Activated CD4-positive, alpha-beta T cell treated with anti-CD3 and anti-CD28 coated beads for 48 hours (primary cell): Measurements from ENCODE around the gene INTS7.
"Not testable (repeated sequence)": the region's sequence is repeated elsewhere in the genome, so short reads cannot be mapped to it uniquely, and the experiment has no call there.

Source experiments
- DNase-seq: peaks from one replicate; pipeline ENCODE4 v3.0.0-alpha.2; 2020

INTS7 gene

DNA sequence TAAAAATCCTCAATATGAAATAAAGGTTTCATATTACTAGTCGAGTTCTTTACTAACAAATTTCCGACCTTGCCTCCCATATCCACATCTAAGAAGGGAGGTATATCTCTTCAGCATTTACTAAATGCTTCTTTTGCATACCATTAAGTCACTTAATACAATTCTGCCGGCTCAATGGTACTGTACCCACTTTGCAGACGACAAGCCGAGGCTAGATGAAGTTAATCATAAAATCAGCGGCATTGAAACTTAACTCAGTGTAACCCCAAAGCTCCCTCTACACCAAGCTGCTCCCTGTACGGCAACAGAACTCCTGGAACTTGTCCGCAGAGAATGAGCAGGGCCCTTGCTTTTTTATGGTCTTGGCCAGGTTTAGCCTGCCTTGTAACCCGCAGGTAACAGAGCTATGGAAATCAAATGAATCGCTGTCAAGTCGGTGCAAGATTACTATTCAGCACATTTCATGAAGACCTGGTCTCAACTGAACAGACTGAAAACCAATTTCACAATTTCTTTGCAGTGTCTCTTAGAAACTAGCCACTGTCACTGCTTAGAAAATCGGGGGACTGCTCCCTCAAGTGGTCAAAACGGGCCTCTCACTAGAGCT is 738 bp downstream of the INTS7 start:
- peak; percentile 11 for DNase-seq

DNA sequence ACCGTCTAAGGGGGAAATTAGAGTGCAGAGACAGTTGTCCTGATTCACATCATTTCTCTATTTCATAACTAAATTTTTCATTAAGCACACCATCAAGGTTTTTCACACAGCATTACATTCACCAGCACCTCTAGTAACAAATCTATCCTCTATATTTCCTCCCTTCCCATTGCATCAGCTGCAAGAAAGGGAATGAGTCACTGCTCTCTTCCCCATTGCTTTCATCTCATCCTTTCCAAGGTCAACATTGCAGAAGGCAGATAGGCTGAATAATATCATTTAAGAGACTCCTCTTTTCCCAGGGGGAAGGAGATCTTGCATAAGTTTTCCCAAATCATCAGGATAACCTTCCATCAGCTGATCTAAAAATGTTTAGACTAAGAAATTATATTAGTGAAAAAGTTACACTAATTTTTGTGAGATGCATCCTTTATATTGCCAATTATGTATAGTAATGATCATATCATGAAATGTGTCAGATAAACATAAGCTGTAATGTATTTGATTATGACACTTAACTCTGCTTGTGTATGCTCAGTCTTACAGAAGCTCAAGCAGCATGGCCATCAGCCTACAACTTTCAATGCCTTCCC is 4.3 kb downstream of the INTS7 start:
- no peak for DNase-seq

DNA sequence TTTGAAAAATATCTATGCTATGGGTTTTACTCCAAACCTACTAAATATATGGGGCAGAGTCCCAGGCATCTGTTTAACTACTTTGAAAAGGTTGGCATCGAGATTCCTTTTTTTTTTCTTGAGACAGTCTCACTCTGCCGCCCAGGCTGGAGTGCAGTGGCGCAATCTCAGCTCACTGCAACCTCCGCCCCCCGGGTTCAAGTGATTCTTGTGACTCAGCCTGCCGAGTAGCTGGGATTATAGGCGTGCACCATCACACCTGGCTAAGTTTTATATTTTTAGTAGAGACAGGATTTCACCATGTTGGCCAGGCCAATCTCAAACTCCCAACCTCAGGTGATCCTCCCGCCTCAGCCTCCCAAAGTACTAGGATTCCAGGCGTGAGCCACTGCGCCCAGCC is 7.6 kb downstream of the INTS7 start:
- not testable (repeated sequence) for DNase-seq

DNA sequence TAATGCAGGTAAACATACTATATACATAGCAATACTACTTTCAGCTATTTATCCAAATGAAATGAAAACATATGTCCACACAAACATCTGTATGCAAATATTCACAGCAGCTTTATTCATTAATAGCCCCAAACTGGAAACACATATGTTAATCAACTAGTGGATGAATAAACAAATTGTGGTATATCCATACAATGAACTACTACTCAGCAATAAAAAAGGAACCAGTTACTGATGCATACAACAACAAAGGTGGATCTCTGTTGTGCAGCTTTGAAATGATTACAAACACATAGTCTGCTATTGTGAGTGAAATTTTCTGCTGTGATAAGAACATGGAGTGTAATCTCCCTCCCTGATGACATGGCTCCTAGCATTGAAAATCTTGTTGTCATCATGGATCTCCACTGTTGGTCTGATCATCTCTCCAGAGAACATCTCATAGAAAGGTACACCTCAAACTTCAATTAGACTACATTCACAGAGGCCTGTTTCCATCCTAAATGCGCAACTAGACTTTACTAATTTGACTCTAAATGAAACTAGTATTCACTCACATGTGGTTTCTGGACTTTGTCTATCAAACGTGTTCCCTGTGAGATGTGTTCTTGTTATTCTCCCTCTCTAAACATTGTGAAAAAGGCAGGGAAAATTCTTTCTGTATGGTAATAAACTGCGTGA is 10.7 kb downstream of the INTS7 start:
- DNase-seq = no peak

DNA sequence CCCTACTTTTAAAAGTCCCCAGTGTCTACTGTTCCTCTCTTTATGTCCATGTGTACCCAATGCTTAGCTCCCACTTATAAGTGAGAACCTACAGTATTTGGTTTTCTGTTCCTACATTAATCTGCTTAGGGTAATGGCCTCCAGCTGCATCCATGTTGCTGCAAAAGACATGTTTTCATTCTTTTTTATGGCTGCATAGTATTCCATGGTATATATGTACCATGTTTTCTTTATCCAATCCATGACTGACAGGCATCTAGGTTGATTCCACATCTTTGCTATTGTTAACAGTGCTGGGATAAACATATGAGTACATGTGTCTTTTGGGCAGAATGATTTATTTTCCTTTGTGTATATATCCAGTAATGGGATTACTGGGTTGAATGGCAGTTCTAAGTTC is 12.4 kb downstream of the INTS7 start:
- DNase-seq = not testable (repeated sequence)

DNA sequence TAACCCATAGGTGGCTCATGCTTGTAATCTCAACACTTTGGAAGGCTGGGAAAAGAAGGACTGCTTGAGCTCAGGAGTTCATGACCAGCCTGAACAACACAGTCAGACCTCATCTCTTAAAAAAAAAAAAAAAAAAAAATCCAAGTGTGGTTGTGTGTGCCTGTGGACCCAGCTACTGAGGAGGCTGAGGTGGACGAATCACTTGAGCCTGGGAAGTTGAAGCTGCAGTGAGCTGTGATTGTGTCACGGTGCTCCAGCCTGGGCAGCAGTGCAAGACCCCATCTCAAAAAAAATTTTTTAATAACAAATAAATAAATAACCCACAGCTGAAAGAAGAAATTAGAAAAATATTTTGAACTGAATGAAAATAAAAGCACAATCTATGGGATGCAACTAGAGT is 13.8 kb downstream of the INTS7 start:
- DNase-seq = no peak

DNA sequence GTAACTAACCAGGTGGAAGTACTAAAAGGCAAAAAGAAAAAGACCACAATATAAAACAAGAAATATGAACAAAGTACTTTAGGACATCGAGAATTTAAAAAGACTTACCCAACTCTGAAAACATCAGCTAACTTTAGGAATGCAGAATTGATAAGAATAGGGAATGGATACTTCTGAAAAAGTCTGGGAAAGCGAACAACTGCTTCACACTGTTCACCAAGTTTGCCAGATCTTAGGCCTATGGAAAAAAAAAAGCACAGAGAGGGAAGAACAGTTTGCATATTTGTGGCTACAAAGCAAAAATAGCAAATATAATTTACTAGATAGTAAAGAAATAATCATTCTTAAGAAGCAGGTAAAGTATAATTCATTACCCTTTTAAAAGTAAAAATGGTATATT is 14.4 kb downstream of the INTS7 start:
- no peak for DNase-seq

DNA sequence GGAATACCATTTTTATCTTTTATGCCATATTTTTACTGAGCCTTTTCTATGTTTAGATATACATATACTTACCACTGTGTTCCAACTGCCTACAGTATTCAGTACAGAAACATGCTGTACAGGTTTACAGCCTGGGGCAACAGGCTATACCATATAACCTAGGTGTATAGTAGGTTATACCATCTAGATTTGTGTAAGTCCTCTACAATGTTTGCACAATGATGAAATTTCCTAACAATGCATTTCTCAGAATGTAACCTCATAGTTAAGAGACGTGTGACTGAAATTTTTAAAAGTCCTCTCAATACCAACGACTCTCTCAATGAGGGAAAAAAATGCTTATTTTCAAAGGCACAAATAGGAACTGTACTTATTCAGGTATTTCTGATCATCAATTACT is 21.7 kb downstream of the INTS7 start:
- DNase-seq = no peak

DNA sequence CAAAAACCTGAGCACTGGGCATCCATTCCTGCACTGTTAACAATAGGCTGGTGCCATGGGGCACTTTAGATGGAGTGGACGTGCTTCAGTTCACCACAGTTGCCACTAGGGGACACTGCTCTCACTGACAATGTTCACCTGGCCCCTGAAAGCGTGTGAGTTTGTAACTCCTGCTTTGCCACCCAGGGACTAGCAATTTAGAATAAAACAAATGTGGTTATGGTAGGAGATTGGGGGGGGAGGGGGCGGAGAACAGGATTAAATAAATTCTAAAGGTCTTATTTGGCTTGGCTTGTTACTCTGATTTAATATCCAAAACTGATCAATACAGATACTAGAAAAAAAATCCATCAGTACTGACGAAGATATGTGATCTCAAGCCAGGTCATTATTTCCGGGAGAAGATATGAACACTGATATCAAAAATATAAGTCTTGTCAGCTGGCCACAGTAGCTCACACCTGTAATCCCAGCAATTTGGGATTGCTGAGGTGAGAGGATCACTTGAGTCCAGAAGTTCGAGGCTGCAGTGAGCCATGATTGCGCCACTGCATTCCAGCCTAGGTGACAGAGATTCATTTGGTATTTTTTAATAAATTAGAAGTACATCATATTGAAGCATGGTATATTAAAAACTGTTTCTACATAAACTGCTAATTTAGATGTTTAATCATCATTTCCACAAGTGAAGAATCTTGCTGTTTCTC is 23.2 kb downstream of the INTS7 start:
- peak; percentile 74 for DNase-seq

DNA sequence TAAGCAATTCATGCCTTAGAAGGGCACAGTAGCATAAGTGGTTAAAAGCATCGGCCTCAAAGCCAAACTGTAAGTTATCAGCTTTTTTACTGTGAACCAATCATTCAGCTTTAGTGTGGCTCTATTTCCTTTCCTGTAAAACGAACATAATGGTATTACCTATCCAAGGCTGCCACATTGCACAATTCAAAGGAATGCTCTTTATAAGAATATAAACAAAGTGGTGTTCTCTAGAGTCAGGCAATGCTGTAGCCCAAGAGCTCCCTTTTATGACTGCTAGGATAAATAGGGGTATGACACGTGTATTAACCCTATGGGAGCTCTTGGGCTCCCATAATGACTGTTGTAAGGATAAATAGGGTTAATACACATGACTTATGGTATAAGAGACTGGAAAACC is 25.4 kb downstream of the INTS7 start:
- DNase-seq = no peak

DNA sequence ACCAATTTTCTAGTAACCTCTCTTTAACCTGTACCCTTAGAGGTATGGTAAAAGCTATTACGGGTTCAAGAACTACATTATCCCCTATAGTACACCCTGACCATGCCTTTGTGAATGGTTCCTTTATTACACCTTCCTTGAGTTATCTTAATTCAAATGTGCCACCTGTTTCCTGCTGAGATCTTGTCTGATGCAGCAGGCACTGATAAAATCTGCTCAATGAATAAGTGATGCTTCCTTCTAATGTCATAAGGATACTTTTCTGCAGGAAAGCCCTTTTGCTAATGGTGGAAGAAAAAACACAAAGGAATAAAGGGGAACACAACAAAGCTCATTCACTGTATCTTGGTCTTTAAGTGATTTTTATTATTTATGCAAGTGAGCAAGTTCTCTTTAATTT is 25.8 kb downstream of the INTS7 start:
- DNase-seq = no peak

DNA sequence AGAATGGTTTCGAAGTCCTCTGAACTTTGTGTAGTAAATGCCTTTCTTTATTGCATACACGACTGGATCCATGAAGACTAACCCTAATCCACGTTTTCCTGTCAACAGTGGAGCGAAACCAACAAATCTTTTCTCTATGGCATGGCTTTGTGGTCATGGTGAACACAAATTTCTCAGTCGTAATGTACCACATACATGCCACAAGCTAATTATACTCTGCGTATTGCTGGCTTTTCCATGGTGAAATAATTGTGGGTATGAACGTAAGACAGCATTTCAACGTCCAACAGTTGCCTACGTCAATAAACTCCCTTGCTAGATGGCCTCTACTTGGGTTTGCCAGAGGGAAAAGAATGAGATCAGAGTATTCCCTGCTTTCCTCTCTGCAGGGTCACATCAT is 27.5 kb downstream of the INTS7 start:
- DNase-seq = no peak

DNA sequence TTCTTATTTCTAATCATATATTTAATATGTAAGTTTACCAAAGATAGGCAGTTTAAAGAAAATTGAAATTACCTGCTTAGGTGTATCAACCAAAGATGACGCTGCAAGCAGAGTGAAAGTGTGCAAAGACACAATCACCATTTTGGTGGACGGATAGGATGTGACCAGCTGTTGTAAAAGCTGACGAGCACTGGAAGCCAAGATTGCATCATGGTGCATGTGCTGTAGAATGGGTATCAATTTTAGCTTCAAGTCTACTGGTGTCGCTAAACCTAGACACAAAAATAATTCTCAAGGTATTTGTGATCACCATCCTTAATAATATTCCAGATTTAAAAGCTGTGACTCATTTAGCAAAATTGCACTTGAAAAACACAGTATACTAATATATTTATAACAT is 28.2 kb downstream of the INTS7 start:
- no peak for DNase-seq

DNA sequence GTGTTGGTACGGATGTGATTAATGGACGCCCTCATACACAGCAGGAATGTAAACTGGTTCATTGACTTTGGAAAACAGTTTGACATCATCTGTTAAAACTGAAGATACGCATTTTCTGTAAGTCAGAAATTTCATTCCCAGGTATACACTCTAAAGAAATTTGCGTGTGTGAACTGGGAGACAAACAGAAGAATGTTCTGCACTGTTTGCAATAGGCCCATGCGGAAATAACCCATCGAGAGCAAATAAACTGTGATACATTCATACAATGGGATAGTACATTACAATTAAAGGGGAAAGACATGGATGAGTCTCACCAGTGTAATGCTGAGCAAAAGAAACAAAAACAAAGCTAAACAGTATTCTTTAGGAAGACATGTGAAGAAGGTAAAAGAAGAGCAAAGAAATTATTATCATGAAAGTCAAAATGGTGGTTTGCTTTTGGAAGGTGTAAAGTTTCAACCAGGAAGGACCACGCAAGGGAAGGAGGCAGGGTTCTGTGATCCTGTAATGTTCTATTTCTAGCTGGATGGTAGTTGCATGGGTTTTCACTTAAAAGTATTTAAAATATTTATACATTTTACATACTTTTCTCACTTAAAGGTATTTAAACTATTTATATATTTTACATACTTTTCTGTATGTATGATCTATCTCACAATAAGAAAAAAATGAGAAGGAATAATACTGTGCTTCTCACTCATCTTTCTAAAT is 30.3 kb downstream of the INTS7 start:
- no peak for DNase-seq

DNA sequence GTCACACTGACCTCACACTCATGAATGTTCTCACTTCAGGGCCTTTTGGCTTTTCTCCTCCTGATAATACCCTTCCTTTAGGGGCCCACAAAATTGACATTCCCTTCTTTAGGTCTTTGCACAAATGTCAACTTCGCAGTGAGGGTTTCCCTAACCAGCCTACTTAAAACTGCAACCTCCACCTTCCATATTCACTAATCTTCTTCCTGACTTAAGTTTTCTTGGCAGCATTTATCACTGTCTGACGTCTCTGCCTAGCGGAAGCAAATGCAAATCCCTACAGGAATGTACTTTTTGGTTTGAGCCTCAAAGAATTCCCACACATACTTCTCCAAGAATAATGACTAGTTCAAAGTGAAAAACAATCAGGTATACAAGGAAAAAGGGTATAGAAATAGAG is 32.8 kb downstream of the INTS7 start:
- no peak for DNase-seq

DNA sequence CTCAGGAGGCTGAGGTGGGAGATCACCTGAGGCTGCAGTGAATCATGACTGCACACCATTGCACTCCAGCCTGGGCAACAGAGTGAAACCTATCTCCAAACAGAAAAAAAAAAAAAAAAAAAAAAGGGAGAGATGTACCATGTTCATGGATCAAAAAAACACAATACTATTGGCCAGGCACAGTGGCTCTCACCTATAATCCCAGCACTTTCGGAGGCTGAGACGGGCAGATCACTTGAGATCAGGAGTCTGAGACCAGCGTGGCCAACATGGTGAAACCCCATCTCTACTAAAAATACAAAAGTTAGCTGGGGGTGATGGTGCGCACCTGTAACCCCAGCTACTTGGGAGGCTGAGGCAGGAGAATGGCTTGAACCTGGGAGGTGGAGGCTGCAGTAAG is 37.9 kb downstream of the INTS7 start:
- not testable (repeated sequence) for DNase-seq

DNA sequence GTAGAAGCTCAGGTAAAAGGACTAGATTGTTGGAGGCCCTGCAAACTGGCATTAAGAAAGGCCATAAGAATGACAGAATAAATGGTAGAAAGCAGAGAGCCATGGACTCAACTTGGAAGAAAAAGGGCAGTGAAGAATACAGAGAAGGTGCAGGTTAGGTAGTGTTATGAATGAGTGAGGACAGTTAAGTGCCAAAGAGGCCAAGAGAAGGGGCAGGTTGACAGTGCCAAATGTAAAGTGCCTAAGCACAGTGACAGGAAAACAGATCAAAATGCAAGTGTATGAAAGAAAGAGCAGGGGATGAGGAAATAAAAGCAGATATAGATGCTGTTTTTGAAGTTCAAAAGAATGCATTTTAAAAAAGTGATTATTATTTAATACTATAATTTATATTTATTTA is 43.7 kb downstream of the INTS7 start:
- no peak for DNase-seq

DNA sequence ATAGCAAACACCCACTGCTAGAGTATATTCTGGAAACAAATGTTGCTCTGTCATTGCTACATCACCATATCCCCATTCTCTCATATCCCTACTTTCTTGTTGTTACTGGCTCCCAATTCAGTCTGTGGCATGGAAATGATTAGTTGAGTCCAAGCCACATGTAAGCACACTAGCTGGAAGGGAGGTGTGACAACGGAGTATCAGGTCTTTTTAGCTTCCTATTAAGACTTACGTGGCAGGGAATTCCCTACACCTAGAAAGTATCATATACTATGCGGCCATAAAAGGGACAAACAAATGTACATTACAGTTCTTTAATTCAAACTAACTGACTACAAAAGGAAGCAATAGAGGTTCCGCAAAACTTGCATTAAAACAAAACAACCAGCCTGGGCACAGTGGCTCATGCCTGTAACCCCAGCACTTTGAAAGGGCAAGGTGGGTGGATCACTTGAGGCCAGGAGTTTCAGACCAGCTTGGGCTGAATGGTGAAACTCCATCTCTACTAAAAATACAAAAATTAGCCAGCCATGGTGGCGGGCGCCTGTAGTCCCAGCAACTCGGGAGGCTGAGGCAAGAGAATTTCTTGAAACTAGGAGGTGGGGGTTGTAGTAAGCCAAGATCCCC is 48.6 kb downstream of the INTS7 start:
- DNase-seq = no peak

DNA sequence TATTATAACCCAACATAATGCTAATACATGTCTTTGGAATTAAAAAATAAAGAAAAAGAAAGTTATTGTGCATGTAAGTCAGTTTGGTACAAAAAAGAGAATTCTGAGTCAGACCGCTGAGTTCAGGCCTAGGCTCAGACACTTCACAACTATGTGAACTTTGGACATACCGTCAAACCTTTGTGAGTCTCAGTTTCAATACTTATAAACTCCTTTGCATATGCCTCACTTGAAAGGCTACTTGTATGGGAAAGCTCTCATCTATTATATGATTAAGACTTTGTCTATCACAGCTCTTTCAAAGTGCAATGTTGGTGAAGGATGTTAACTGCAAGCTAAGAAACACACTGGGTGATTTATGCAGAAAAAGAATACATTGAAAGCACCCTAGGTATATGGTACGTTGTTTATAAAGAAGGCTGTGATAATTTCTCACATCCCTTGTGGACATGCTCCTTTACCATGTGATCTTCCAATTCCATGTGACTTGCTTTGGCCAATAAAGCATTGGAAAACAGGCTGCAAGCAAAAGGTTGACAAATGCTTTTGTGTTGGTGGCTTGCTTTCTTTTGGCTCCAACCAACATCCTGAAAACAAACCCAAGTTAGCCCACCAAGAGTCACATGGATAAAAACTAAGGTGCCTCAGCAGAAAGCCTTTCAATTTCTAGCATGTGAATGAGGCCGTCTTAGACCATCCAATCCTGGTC is 49.6 kb downstream of the INTS7 start:
- no peak for DNase-seq

DNA sequence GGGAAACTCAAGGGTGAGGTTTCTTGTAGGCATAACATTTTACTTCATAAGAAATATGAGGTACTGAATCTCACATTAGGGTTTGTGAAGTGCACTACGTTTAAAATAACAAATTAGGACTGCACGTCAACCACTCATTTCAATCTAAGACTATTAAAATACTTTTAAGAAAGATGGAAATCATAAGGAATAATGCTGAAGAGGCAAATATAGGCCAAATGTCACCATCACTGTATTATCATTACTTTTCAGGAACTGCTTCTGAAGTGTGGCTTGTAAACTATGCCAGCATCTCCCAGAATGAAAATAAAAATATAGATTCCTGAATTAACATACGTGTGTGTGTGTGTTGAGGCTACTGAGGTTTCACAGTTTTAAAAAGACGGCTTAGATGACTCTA is 56.8 kb downstream of the INTS7 start:
- DNase-seq = no peak

DNA sequence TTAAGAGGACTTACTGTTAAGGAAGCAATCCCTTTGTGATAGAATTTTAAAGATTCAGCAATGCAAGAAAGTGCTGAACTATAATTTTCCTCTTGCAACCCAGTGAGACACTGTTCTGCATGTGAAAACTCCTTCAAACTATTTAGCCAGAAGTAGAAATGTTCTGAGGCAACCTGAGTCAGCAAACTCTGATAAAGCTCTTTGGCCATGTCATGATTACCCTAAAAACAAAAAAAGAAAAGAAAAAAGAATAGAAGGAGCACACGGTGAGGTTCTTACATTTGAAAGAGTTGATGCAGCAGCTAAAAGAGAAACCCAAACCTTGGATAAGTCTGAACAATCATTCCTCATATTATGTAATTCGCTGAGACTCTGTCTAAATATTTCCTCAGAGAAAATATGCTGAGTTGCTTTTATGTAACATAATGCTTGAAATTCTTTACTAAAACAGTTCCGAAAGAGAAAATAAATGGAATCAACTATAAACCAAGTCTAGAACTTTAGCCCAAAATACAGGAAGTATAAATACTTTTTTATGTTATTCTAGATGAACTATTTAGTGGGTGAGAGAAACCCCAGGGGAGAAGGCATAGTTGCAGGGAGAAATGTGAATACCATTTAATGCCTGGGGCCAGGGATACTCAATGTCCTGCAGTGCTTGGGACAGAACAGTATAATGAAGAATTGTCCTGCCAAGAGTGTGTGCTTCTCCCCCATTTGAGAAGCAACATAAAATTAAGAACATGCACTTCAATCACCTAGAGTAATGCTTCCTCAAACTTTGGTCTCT is 60.0 kb downstream of the INTS7 start:
- no peak for DNase-seq
